LHCN-M2 (cell line): Measurements from ENCODE around the gene HYAL2. TPM values are rescaled to one million over a fixed set of nuclear protein-coding genes. Genes with fewer than 3 reads are reported as not detected.
"Not testable (repeated sequence)": the region's sequence is repeated elsewhere in the genome, so short reads cannot be mapped to it uniquely, and the experiment has no call there.

Experiments
- DNase-seq: peaks from one replicate; pipeline ENCODE4 v3.0.0-alpha.2; 2012; ENCODE audit warnings: low read depth
- total RNA-seq: library from RNA; depleted of rRNA; stranded (reverse); fragments of >200 nt; gene quantifications from 2 replicates; pipeline ENCODE4 v1.2.3, GENCODE V29; 2014

Gene HYAL2
- total RNA-seq, 1 experiment from 2014 or later, result 106 TPM

- peak; percentile 97 for DNase-seq
Measured at GRCh38 chr3:50292159-50293078, 30.1 kb downstream of the HYAL2 start, which contains the start of gene IFRD2. Gene IFRD2, minus strand, starts transcription at chr3:50292429. Its CDS starts 155 bp downstream, at chr3:50292274.

- no peak for DNase-seq
Measured at GRCh38 chr3:50290161-50290641, 32.3 kb downstream of the HYAL2 start.

- DNase-seq, result no peak
Measured at GRCh38 chr3:50289130-50289529, 33.4 kb downstream of the HYAL2 start.

- no peak for DNase-seq
Measured at GRCh38 chr3:50288387-50289007, 34.0 kb downstream of the HYAL2 start.

GRCh38 chr3:50287262-50287661, 35.3 kb downstream of the HYAL2 start:
- no peak for DNase-seq

GRCh38 chr3:50286322-50287227, 36.0 kb downstream of the HYAL2 start:
- no peak for DNase-seq

- DNase-seq, result not testable (repeated sequence)
Measured at GRCh38 chr3:50284121-50284520, 38.4 kb downstream of the HYAL2 start.

- DNase-seq, result no peak
Measured at GRCh38 chr3:50279255-50280016, 43.1 kb downstream of the HYAL2 start.

- no peak for DNase-seq
Measured at GRCh38 chr3:50278880-50279224, 43.7 kb downstream of the HYAL2 start, which contains the start of gene LSMEM2. Gene LSMEM2, plus strand, starts transcription at chr3:50279087. Its CDS starts 27 bp downstream, at chr3:50279114.

GRCh38 chr3:50278123-50278879, 44.2 kb downstream of the HYAL2 start:
- DNase-seq, result no peak

- no peak for DNase-seq
Measured at GRCh38 chr3:50276762-50277101, 45.8 kb downstream of the HYAL2 start.

- no peak for DNase-seq
Measured at GRCh38 chr3:50275996-50276761, 46.4 kb downstream of the HYAL2 start.

GRCh38 chr3:50275141-50275995, 47.2 kb downstream of the HYAL2 start:
- DNase-seq, result no peak

GRCh38 chr3:50274371-50275104, 48.0 kb downstream of the HYAL2 start:
- DNase-seq, result no peak

- no peak for DNase-seq
Measured at GRCh38 chr3:50273689-50274065, 48.9 kb downstream of the HYAL2 start.

- DNase-seq, result peak; percentile 57
Measured at GRCh38 chr3:50272911-50273688, 49.4 kb downstream of the HYAL2 start.

GRCh38 chr3:50272538-50272910, 50.0 kb downstream of the HYAL2 start:
- DNase-seq, result not testable (repeated sequence)
